ENCODE data around the gene KIF16B.
"Not testable (repeated sequence)": the region's sequence is repeated elsewhere in the genome, so short reads cannot be mapped to it uniquely, and the experiment has no call there.

Gene KIF16B

GRCh38 chr20:16608277-16608650 lies 35.0 kb upstream of the KIF16B start:
- in situ Hi-C loops (cut with MboI; ENCODE audit: low pct_unique_long_range_greater_than_20kb, low sequenced_read_pairs, unreplicated experiment), result no loop called here
- DNase-seq (ENCODE audit: low spot score), result no peak
- TF ChIP-seq CTCF (IDR thresholded peaks at IDR 0.05; ENCODE audit: extremely low read depth, insufficient read depth, missing control alignments), result no peak

GRCh38 chr20:16607364-16608276 lies 34.4 kb upstream of the KIF16B start:
- no peak for DNase-seq (ENCODE audit: low spot score)
- in situ Hi-C loops (cut with MboI; ENCODE audit: low pct_unique_long_range_greater_than_20kb, low sequenced_read_pairs, unreplicated experiment), result no loop called here
- no peak for TF ChIP-seq CTCF (IDR thresholded peaks at IDR 0.05; ENCODE audit: extremely low read depth, insufficient read depth, missing control alignments)

GRCh38 chr20:16606468-16607070 lies 33.3 kb upstream of the KIF16B start:
- TF ChIP-seq CTCF (IDR thresholded peaks at IDR 0.05; ENCODE audit: extremely low read depth, insufficient read depth, missing control alignments), result no peak
- DNase-seq (ENCODE audit: low spot score), result no peak
- in situ Hi-C loops (cut with MboI; ENCODE audit: low pct_unique_long_range_greater_than_20kb, low sequenced_read_pairs, unreplicated experiment), result no loop called here

- in situ Hi-C loops (cut with MboI; ENCODE audit: low pct_unique_long_range_greater_than_20kb, low sequenced_read_pairs, unreplicated experiment), result no loop called here
- DNase-seq (ENCODE audit: low spot score), result no peak
- TF ChIP-seq CTCF (IDR thresholded peaks at IDR 0.05; ENCODE audit: extremely low read depth, insufficient read depth, missing control alignments), result no peak
Measured at GRCh38 chr20:16601047-16601446, 27.8 kb upstream of the KIF16B start.

- in situ Hi-C loops (cut with MboI; ENCODE audit: low pct_unique_long_range_greater_than_20kb, low sequenced_read_pairs, unreplicated experiment), result no loop called here
- TF ChIP-seq CTCF (IDR thresholded peaks at IDR 0.05; ENCODE audit: extremely low read depth, insufficient read depth, missing control alignments), result no peak
- DNase-seq (ENCODE audit: low spot score), result no peak
Measured at GRCh38 chr20:16599257-16599656, 26.0 kb upstream of the KIF16B start.

GRCh38 chr20:16596991-16597390 lies 23.7 kb upstream of the KIF16B start:
- TF ChIP-seq CTCF (IDR thresholded peaks at IDR 0.05; ENCODE audit: extremely low read depth, insufficient read depth, missing control alignments), result no peak
- in situ Hi-C loops (cut with MboI; ENCODE audit: low pct_unique_long_range_greater_than_20kb, low sequenced_read_pairs, unreplicated experiment), result no loop called here
- DNase-seq (ENCODE audit: low spot score), result no peak

GRCh38 chr20:16596404-16596803 lies 23.2 kb upstream of the KIF16B start:
- DNase-seq (ENCODE audit: low spot score); in situ Hi-C loops (cut with MboI; ENCODE audit: low pct_unique_long_range_greater_than_20kb, low sequenced_read_pairs, unreplicated experiment): not testable (repeated sequence)

All from GM13977 (cell line).